Measurements from ENCODE around the gene CCDC106. TPM values are rescaled to one million over a fixed set of nuclear protein-coding genes. Genes with fewer than 3 reads are reported as not detected.

CCDC106 gene
- total RNA-seq, 1 donor, result 8.3 TPM

GRCh38 chr19:55613930-55614710, 33.9 kb upstream of the CCDC106 start:
- no peak for DNase-seq (ENCODE audit: low read depth in 2 of 3, low spot score in 2 of 3)

DNA sequence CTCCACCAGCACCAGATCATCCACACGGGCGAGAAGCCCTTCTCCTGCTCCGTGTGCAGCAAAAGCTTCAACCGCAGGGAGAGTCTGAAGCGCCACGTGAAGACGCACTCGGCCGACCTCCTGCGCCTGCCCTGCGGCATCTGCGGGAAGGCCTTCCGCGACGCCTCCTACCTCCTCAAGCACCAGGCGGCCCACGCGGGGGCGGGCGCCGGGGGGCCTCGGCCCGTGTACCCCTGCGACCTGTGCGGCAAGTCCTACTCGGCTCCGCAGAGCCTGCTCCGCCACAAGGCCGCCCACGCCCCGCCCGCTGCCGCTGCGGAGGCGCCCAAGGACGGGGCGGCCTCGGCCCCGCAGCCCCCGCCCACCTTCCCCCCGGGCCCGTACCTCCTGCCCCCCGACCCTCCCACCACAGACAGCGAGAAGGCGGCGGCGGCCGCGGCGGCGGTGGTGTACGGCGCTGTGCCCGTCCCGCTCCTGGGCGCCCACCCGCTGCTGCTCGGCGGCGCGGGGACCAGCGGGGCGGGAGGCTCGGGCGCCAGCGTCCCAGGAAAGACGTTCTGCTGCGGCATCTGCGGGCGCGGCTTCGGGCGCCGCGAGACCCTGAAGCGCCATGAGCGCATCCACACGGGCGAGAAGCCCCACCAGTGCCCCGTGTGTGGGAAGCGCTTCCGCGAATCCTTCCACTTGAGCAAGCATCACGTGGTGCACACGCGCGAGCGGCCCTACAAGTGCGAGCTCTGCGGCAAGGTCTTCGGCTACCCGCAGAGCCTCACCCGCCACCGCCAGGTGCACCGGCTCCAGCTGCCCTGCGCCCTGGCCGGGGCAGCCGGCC, 33.1 kb upstream of the CCDC106 start:
- DNase-seq (ENCODE audit: low read depth in 2 of 3, low spot score in 2 of 3), result no peak

DNA sequence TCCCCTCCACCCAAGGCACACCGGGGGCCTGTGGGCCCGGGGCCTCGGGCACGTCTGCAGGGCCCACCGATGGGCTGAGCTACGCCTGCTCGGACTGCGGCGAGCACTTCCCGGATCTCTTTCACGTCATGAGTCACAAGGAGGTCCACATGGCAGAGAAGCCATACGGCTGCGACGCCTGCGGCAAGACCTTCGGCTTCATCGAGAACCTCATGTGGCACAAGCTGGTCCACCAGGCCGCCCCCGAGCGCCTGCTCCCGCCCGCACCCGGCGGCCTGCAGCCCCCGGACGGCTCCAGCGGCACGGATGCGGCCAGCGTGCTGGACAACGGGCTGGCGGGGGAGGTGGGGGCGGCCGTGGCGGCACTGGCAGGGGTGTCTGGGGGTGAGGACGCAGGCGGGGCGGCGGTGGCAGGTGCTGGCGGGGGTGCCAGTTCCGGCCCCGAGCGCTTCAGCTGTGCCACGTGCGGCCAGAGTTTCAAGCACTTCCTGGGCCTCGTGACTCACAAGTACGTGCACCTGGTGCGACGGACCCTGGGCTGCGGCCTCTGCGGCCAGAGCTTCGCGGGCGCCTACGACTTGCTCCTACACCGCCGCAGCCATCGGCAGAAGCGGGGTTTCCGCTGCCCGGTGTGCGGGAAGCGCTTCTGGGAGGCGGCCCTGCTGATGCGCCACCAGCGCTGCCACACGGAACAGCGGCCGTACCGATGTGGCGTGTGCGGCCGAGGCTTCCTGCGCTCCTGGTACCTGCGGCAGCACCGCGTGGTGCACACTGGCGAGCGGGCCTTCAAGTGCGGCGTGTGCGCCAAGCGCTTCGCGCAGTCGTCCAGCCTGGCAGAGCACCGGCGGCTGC, 32.2 kb upstream of the CCDC106 start:
- DNase-seq (ENCODE audit: low read depth in 2 of 3, low spot score in 2 of 3), result no peak

GRCh38 chr19:55616395-55616875, 31.6 kb upstream of the CCDC106 start:
- DNase-seq (ENCODE audit: low read depth in 2 of 3, low spot score in 2 of 3), result no peak

DNA sequence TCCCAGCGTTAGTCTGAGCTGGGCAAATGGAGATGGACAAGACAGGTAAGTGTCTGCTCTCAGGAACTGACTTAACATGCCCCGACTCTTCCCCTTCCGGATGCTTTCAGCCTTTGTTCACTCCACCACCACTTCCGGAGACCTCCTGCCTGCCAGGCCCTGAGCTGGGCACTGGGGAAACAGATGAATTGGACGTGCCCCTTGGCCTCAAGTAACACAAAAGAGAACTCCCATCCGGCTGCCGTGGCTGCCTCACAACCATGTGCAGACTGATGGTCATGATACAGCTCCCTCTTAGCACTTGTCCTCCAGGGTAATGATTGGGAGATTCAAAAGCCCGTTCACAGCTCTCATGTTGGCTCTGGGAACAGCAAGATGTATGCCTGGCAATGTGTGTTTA, 30.6 kb upstream of the CCDC106 start:
- no peak for DNase-seq (ENCODE audit: low read depth in 2 of 3, low spot score in 2 of 3)

GRCh38 chr19:55618426-55618825, 29.6 kb upstream of the CCDC106 start:
- no peak for DNase-seq (ENCODE audit: low read depth in 2 of 3, low spot score in 2 of 3)

DNA sequence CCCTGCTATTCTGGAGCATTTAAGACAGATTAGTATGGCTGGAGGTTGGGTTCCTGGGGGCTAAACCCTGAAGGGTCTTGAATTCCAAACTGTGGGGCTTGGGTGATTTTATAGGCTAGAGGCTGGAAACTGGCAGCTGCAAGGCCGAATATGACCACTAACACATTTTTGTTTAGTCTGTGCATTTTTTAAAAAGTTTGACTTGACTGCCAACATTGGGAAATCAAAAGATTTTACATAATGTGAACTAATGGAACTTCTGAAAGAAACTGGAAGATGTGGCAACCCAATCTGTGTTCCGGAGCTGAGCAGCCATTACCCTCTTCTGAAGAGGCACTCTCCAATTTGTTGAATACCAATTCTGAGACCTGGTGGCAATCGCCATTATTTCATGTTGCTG, 28.7 kb upstream of the CCDC106 start:
- DNase-seq (ENCODE audit: low read depth in 2 of 3, low spot score in 2 of 3), result no peak

GRCh38 chr19:55620410-55621204, 27.4 kb upstream of the CCDC106 start:
- DNase-seq (ENCODE audit: low read depth in 2 of 3, low spot score in 2 of 3), result peak in 2 of 3 donors; percentile 67 to 85

DNA sequence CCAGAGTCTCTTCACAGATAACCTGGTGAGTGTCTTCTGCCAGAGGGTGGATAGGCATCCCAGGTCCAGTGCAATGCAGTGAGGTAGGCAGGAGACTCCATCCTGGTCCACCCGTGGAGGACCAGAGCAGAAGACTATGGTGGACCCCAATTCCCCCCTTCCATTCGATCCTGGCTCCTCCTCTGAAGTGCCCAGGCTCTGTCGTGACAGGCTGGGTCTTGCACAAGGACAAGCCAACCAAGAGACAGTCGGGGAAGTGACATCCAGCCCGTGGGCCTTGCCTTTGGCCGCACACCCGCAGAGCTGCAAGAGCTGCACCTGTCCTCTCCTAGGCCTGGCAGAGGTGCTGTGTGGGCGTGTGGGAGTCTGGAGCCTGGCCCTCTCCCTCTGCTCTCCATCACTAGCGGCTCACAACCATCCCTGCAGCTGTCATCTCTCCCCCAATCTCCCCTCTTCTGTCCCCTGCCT, 26.8 kb upstream of the CCDC106 start:
- DNase-seq (ENCODE audit: low read depth in 2 of 3, low spot score in 2 of 3), result no peak

DNA sequence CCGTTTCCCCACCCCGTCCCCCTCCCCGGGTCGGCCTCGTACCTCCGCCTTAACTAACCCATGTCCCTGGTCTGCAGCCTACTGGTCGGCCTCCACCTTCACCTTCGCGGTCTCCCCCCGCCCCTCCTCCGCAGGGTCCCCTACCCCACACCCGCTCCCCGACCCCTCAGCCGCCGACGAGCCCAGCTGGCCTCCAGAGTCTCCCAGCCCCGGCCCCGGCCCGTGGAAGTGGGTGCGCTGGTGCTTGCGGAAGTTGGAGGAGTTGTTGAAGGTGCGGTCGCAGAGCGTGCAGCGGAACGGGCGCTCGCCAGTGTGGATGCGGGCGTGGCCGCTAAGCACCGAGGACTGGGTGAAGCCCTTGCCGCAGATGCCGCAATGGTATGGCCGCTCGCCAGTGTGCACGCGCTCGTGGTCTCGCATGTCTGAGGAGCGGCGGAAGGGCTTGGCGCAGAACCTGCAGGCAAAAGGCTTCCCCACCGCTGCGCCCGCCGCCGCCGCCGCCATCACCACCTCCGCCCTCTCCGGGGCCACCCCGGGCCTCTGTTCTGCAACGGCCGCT, 26.3 kb upstream of the CCDC106 start:
- DNase-seq (ENCODE audit: low read depth in 2 of 3, low spot score in 2 of 3), result no peak

GRCh38 chr19:55622242-55622969, 25.6 kb upstream of the CCDC106 start:
- no peak for DNase-seq (ENCODE audit: low read depth in 2 of 3, low spot score in 2 of 3)

- no peak for DNase-seq (ENCODE audit: low read depth in 2 of 3, low spot score in 2 of 3)
Observed at GRCh38 chr19:55623130-55623529, 24.9 kb upstream of the CCDC106 start.

DNA sequence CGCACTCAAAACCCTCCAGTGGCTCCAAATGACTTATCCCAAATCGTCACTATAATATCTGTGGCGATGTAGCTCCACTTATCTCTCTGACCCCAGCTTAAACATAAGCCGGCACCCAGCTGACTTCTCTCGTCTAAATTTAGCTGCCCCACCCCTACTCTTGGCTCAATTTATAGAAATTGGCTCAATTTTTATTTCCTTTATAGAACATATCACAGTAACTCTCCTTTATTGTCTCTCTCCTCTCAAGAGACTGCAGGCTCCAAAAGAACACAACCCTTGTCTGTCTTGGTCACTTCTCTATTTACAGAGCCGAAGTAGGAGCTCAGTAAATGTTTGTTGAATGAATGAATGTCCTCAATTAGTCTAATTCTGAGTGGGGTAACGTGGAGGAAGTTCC, 24.5 kb upstream of the CCDC106 start:
- no peak for DNase-seq (ENCODE audit: low read depth in 2 of 3, low spot score in 2 of 3)

DNA sequence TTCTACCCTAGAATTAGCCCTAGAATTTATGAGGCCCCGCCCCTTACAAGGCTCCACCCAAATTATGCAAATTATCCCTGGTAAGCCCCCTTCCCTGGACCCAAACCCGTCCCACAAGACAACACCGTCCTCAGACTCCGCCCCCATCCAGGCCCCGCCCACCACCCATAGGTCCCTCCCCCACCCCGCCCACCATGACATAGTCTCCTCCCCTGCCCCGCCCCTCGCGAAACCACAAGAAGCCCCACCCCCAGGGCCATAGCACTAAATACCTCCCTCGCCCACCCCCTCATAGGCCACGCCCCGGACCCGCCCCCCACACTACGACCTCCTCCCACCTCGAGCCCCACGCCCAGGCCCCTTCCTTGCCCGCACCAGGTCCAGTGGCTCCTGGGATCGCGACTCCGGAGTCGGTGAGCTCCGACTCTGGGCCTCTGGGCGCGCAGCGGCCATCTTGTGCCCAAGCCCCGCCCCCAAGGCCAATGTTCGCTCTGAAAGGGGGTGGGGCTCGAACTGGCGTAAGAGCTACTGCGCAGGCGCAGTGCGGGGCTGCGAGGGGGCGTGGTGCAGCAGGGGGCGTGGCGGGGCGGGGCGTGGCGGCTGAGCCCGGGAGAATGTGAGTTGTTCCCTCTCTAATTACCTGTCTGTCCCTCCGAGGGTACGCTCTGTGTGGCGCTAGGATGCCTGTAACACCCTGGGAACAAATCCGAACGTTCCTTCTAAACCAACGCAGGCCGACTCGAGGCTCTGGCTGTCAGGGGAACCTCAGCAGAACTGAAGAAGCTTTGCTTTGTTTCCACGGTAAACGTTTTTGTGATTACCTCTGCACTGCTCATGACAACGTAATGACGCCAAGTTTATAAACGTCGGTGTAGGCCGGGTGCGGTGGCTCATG, 23.7 kb upstream of the CCDC106 start, which contains the start of gene ZNF784:
Gene ZNF784, minus strand, starts transcription at position 458 of the 895 bp plus-strand sequence. Its CDS starts 5 bp downstream, at position 453.
- DNase-seq (ENCODE audit: low read depth in 2 of 3, low spot score in 2 of 3), result peak; percentile 92 to 98 (median 95)

GRCh38 chr19:55625004-55625326, 23.0 kb upstream of the CCDC106 start:
- no peak for DNase-seq (ENCODE audit: low read depth in 2 of 3, low spot score in 2 of 3)

- DNase-seq (ENCODE audit: low read depth in 2 of 3, low spot score in 2 of 3), result no peak
Observed at GRCh38 chr19:55626350-55626749, 21.7 kb upstream of the CCDC106 start.

- peak; percentile 87 to 96 (median 91) for DNase-seq (ENCODE audit: low read depth in 2 of 3, low spot score in 2 of 3)
Observed at GRCh38 chr19:55632463-55632834, 15.6 kb upstream of the CCDC106 start.

DNA sequence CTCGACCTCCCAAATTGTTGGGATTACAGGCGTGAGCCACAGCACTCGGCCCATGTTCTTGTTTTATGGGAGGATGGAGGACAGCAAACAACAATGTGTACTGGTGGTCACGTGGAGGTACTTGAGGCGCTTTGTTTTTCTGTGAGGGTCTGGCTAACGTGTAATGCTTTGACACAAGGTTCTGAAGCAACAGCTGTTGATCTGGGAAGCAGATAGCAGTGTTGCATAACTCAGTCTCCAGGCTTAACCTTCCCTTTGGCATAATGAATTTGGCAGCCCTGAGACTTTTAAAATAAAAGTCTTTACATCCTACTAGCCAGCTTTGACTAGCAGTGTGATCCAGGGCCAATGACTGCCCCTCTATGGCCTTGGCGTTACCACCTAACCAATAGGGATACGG, 14.2 kb upstream of the CCDC106 start:
- peak in 1 of 3 donors; percentile 50 for DNase-seq (ENCODE audit: low read depth in 2 of 3, low spot score in 2 of 3)

All from hematopoietic multipotent progenitor cell (in vitro differentiated cells).